Measurements from ENCODE around the gene MAPK7.

GRCh38 chr17:19359151-19359550, 19.1 kb upstream of the MAPK7 start:
- TF ChIP-seq BCL11A (tag by site-specific recombination; IDR thresholded peaks at IDR 0.05; ENCODE audit: low read depth) (no peak), CTCF (tag by site-specific recombination; IDR thresholded peaks at IDR 0.05) (no peak), ZNF221 (tag by site-specific recombination; IDR thresholded peaks at IDR 0.05; ENCODE audit: borderline replicate concordance) (no peak), ZBTB49 (tag by site-specific recombination; IDR thresholded peaks at IDR 0.05; ENCODE audit: low read depth) (no peak), ZNF366 (tag by site-specific recombination; conservative IDR thresholded peaks at IDR 0.05) (no peak), ZNF707 (tag by site-specific recombination; IDR thresholded peaks at IDR 0.05) (no peak), YY1 (tag by site-specific recombination; IDR thresholded peaks at IDR 0.05) (no peak), ZFP3 (tag by site-specific recombination; IDR thresholded peaks at IDR 0.05; ENCODE audit: low read depth) (no peak)
